ENCODE data around the gene SPACA9.

DNA sequence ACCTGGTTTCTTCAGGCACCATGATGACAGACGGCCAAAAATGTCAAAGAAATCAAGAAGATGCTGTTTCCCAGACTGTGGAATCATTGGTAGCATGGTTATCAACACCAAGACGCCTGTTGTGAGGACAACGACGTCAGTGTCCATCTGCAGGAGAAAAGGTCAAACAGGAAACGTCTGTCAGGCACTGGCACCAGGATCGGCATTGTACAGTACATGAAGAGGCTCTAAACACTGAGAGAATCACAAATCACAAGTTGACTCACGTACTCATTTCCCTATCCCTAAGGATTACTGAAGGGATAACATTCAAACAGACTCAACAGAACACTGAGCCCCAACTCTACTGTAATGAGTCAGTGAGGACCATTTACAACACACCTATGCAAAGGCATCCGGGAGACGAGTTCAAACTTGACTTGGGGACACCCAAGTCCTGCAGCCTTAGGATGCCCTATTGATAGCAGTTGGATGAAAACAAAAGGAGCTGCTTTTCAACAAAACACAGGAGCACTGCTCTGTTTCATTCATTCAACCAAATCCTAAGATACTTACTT is 44.7 kb downstream of the SPACA9 start:
- TF ChIP-seq, protein P1, sequence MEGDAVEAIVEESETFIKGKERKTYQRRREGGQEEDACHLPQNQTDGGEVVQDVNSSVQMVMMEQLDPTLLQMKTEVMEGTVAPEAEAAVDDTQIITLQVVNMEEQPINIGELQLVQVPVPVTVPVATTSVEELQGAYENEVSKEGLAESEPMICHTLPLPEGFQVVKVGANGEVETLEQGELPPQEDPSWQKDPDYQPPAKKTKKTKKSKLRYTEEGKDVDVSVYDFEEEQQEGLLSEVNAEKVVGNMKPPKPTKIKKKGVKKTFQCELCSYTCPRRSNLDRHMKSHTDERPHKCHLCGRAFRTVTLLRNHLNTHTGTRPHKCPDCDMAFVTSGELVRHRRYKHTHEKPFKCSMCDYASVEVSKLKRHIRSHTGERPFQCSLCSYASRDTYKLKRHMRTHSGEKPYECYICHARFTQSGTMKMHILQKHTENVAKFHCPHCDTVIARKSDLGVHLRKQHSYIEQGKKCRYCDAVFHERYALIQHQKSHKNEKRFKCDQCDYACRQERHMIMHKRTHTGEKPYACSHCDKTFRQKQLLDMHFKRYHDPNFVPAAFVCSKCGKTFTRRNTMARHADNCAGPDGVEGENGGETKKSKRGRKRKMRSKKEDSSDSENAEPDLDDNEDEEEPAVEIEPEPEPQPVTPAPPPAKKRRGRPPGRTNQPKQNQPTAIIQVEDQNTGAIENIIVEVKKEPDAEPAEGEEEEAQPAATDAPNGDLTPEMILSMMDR (conservative IDR thresholded peaks at IDR 0.05; ENCODE audit: low read depth in 2 of 2): no peak
- TF ChIP-seq POLR2AphosphoS5 (IDR thresholded peaks at IDR 0.05; ENCODE audit: low read depth) (no peak), EZH2 (IDR thresholded peaks at IDR 0.05; ENCODE audit: low read depth, unreplicated experiment) (no peak), JUNB (IDR thresholded peaks at IDR 0.05; ENCODE audit: unreplicated experiment) (no peak), CREB1 (CRISPR knock-in tag; IDR thresholded peaks at IDR 0.05; ENCODE audit: low read depth) (no peak), ZNF331 (CRISPR knock-in tag; IDR thresholded peaks at IDR 0.05; ENCODE audit: low read depth) (no peak), ZNF114 (CRISPR knock-in tag; IDR thresholded peaks at IDR 0.05) (no peak), EZH2phosphoT487 (IDR thresholded peaks at IDR 0.05; ENCODE audit: unreplicated experiment) (no peak)
- TF ChIP-seq, protein P2, sequence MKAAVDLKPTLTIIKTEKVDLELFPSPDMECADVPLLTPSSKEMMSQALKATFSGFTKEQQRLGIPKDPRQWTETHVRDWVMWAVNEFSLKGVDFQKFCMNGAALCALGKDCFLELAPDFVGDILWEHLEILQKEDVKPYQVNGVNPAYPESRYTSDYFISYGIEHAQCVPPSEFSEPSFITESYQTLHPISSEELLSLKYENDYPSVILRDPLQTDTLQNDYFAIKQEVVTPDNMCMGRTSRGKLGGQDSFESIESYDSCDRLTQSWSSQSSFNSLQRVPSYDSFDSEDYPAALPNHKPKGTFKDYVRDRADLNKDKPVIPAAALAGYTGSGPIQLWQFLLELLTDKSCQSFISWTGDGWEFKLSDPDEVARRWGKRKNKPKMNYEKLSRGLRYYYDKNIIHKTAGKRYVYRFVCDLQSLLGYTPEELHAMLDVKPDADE (IDR thresholded peaks at IDR 0.05): no peak
- TF ChIP-seq, protein P3, sequence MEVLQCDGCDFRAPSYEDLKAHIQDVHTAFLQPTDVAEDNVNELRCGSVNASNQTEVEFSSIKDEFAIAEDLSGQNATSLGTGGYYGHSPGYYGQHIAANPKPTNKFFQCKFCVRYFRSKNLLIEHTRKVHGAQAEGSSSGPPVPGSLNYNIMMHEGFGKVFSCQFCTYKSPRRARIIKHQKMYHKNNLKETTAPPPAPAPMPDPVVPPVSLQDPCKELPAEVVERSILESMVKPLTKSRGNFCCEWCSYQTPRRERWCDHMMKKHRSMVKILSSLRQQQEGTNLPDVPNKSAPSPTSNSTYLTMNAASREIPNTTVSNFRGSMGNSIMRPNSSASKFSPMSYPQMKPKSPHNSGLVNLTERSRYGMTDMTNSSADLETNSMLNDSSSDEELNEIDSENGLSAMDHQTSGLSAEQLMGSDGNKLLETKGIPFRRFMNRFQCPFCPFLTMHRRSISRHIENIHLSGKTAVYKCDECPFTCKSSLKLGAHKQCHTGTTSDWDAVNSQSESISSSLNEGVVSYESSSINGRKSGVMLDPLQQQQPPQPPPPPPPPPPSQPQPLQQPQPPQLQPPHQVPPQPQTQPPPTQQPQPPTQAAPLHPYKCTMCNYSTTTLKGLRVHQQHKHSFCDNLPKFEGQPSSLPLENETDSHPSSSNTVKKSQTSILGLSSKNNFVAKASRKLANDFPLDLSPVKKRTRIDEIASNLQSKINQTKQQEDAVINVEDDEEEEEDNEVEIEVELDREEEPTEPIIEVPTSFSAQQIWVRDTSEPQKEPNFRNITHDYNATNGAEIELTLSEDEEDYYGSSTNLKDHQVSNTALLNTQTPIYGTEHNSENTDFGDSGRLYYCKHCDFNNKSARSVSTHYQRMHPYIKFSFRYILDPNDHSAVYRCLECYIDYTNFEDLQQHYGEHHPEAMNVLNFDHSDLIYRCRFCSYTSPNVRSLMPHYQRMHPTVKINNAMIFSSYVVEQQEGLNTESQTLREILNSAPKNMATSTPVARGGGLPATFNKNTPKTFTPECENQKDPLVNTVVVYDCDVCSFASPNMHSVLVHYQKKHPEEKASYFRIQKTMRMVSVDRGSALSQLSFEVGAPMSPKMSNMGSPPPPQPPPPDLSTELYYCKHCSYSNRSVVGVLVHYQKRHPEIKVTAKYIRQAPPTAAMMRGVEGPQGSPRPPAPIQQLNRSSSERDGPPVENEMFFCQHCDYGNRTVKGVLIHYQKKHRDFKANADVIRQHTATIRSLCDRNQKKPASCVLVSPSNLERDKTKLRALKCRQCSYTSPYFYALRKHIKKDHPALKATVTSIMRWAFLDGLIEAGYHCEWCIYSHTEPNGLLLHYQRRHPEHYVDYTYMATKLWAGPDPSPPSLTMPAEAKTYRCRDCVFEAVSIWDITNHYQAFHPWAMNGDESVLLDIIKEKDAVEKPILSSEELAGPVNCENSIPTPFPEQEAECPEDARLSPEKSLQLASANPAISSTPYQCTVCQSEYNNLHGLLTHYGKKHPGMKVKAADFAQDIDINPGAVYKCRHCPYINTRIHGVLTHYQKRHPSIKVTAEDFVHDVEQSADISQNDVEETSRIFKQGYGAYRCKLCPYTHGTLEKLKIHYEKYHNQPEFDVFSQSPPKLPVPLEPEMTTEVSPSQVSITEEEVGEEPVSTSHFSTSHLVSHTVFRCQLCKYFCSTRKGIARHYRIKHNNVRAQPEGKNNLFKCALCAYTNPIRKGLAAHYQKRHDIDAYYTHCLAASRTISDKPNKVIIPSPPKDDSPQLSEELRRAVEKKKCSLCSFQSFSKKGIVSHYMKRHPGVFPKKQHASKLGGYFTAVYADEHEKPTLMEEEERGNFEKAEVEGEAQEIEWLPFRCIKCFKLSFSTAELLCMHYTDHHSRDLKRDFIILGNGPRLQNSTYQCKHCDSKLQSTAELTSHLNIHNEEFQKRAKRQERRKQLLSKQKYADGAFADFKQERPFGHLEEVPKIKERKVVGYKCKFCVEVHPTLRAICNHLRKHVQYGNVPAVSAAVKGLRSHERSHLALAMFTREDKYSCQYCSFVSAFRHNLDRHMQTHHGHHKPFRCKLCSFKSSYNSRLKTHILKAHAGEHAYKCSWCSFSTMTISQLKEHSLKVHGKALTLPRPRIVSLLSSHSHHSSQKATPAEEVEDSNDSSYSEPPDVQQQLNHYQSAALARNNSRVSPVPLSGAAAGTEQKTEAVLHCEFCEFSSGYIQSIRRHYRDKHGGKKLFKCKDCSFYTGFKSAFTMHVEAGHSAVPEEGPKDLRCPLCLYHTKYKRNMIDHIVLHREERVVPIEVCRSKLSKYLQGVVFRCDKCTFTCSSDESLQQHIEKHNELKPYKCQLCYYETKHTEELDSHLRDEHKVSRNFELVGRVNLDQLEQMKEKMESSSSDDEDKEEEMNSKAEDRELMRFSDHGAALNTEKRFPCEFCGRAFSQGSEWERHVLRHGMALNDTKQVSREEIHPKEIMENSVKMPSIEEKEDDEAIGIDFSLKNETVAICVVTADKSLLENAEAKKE (CRISPR knock-in tag; IDR thresholded peaks at IDR 0.05): no peak
- TF ChIP-seq, protein P4, sequence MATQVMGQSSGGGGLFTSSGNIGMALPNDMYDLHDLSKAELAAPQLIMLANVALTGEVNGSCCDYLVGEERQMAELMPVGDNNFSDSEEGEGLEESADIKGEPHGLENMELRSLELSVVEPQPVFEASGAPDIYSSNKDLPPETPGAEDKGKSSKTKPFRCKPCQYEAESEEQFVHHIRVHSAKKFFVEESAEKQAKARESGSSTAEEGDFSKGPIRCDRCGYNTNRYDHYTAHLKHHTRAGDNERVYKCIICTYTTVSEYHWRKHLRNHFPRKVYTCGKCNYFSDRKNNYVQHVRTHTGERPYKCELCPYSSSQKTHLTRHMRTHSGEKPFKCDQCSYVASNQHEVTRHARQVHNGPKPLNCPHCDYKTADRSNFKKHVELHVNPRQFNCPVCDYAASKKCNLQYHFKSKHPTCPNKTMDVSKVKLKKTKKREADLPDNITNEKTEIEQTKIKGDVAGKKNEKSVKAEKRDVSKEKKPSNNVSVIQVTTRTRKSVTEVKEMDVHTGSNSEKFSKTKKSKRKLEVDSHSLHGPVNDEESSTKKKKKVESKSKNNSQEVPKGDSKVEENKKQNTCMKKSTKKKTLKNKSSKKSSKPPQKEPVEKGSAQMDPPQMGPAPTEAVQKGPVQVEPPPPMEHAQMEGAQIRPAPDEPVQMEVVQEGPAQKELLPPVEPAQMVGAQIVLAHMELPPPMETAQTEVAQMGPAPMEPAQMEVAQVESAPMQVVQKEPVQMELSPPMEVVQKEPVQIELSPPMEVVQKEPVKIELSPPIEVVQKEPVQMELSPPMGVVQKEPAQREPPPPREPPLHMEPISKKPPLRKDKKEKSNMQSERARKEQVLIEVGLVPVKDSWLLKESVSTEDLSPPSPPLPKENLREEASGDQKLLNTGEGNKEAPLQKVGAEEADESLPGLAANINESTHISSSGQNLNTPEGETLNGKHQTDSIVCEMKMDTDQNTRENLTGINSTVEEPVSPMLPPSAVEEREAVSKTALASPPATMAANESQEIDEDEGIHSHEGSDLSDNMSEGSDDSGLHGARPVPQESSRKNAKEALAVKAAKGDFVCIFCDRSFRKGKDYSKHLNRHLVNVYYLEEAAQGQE (IDR thresholded peaks at IDR 0.05; ENCODE audit: unreplicated experiment): no peak

Data from GM23338 (cell line).